ENCODE measurements around the gene C3orf22. TPM values are rescaled to one million over a fixed set of nuclear protein-coding genes. Genes with fewer than 3 reads are reported as not detected.

The C3orf22 gene
- total RNA-seq, 4 donors from 2014 or later: not detected

DNA sequence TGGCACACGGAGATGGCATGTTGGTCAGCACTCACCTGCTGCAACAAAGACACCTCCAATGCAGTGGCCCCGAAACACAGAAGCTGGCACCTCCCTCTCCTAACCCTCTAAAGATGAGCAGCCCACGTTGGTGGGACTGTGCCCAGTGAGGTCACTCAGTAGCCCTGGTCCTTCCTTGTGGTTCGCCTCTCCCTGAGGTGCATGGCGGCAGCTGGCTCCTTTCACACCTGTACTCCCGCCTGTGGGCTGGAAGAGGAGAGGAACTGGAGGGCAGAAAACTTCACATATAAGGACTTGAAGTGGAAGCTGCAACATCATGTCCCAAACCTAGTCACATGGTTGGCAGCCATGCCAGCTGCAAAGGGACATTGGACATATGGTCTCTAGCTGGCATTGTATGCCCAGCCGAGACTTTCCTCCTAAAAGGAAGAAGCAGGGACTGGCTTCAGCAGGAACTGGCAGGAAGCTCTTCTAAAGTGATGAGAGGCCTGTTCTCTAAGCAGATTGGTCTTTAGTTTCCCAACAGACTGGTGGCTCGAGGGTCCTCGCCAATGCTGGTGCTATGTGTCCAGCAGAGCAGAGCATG lies 10.8 kb upstream of the C3orf22 start:
- TF ChIP-seq, protein P1, sequence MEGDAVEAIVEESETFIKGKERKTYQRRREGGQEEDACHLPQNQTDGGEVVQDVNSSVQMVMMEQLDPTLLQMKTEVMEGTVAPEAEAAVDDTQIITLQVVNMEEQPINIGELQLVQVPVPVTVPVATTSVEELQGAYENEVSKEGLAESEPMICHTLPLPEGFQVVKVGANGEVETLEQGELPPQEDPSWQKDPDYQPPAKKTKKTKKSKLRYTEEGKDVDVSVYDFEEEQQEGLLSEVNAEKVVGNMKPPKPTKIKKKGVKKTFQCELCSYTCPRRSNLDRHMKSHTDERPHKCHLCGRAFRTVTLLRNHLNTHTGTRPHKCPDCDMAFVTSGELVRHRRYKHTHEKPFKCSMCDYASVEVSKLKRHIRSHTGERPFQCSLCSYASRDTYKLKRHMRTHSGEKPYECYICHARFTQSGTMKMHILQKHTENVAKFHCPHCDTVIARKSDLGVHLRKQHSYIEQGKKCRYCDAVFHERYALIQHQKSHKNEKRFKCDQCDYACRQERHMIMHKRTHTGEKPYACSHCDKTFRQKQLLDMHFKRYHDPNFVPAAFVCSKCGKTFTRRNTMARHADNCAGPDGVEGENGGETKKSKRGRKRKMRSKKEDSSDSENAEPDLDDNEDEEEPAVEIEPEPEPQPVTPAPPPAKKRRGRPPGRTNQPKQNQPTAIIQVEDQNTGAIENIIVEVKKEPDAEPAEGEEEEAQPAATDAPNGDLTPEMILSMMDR (IDR thresholded peaks at IDR 0.05): no peak
- TF ChIP-seq EP300 (IDR thresholded peaks at IDR 0.05) (no peak), POLR2A (IDR thresholded peaks at IDR 0.05) (no peak), POLR2AphosphoS5 (IDR thresholded peaks at IDR 0.05) (no peak)
- H3K36me3 ChIP-seq: no peaks in the 10 kb centered on the region
- 67 to 87% methylated on average over 1 to 3 of the region's 9 CpGs for WGBS, 2 donors (ENCODE audit: low coverage in 1 of 2)
- H3K9me3 ChIP-seq: no peaks in the 10 kb centered on the region
- ATAC-seq: no peak
- H3K27me3 ChIP-seq: peaks cover 5% of the 10 kb centered on the region
- no peaks in the 10 kb centered on the region for H3K4me1 ChIP-seq
- H3K4me3 ChIP-seq: no peak overlapping the region
- no peak overlapping the region for H3K27ac ChIP-seq

DNA sequence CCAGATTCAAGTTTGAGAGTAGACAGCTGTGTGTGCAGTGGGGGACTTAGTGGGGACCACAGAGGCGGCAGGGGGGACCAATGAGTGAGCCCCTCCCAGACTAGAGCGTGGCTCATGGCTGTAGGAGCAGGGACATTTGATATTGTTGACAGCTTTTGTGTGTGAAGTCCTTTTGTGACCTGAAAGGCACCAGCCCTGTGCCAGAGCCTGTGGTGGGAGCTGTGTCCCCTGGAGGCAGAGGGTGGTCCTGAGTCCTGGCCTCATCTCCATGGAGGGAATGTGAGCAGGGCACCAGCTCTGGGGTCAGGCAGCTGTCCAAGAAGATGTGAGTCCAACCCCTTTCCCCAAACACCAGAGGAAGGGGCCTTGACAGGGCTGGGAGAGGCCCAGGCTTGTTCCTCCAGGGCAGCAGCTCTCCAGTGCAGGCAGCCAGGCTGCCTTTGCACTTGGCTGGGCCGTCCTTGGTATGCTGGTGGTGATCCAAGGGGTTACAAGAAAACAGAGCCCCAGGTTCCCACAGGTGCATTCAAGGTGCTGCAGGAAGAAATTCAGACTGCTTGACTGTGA lies 10.1 kb upstream of the C3orf22 start:
- Histone ChIP-seq H3K36me3 (no peaks in the 10 kb centered on the region), H3K4me3 (no peak overlapping the region), H3K4me1 (no peaks in the 10 kb centered on the region), H3K27me3 (peaks cover 5% of the 10 kb centered on the region), H3K9me3 (no peaks in the 10 kb centered on the region), H3K27ac (no peak overlapping the region)
- ATAC-seq: no peak
- 94% methylated on average over 2 of the region's 3 CpGs; no CpG with 5 or more reads in 1 of the 2 donors for WGBS, 2 donors (ENCODE audit: low coverage in 1 of 2)
- no peak for TF ChIP-seq EP300 (IDR thresholded peaks at IDR 0.05)
- TF ChIP-seq, protein P1 (IDR thresholded peaks at IDR 0.05): no peak
- TF ChIP-seq POLR2AphosphoS5 (IDR thresholded peaks at IDR 0.05): no peak
- TF ChIP-seq POLR2A (IDR thresholded peaks at IDR 0.05): no peak

DNA sequence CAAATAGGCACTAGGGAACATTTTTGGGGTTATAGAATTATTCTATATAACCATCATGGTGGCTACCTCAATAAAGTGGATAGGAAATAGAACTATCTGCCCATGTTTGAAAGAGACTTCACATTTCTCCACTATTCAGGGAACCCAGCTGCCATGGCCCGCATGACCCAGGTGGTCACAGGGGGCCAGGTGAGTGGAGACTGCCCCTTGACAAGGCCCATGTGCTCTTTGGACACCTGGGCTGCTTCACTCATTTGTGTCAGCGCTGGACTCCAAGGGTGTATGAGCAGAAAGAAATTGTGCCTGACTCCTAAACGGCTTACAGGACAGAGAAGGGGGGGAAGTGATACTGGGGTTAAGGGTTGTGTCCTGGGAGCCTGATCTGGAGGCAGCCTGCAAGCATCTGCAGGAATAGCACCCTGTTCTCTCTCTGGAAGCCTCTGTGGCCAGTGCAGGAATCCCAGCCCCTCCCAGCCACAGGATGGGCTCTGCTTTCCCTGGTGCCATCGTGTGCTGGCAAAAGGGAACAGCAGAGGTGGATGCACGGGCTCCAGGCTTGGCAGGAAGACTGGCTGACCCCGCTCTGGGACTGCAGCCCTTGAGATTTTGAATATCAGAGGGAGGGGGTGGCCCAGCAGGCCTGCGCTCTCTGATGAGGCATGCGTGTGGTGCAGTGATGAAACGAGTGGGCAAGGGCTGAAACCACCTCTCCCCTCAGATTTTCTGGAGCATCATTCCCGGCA lies 9.1 kb upstream of the C3orf22 start:
- Histone ChIP-seq H3K9me3 (peaks cover 0 to 6% (median 0%) of the 10 kb centered on the region in 3 donors), H3K27ac (no peak overlapping the region), H3K27me3 (peaks cover 11% of the 10 kb centered on the region), H3K4me1 (no peaks in the 10 kb centered on the region), H3K36me3 (no peaks in the 10 kb centered on the region), H3K4me3 (no peak overlapping the region)
- WGBS, 2 donors (ENCODE audit: low coverage in 1 of 2): 64 to 75% methylated on average over 1 to 7 of the region's 10 CpGs
- no peak for TF ChIP-seq POLR2A (IDR thresholded peaks at IDR 0.05)
- TF ChIP-seq, protein P1 (IDR thresholded peaks at IDR 0.05): no peak
- TF ChIP-seq POLR2AphosphoS5 (IDR thresholded peaks at IDR 0.05): no peak
- no peak for TF ChIP-seq EP300 (IDR thresholded peaks at IDR 0.05)
- ATAC-seq: no peak

DNA sequence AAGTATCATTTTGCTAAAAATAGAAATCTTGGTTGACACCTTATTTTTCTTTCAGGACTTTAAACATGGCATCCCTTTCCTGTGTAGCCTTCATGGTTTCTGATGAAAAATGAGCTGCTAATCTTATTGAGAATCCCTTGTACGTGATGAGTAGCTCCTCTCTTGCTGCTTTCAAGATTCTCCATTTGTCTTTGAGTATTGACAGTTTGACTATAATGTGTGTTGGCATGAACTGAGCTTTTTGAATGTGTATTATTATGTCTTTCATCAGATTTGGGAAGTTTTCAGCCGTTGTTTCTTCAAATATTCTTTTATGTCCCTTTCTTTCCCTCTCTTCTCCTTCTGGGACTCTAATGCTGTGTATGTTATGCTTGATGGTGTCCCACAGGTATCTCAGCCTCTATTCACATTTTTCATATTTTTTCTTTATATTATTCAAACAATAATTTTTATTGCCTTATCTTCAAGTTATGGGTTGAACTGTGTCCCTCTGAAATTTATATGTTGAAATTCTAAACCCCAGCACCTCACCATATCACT lies 4.1 kb upstream of the C3orf22 start:
- no peak for ATAC-seq
- Histone ChIP-seq H3K4me3 (no peak overlapping the region), H3K27ac (no peak overlapping the region), H3K4me1 (no peaks in the 10 kb centered on the region), H3K36me3 (no peaks in the 10 kb centered on the region), H3K27me3 (peaks cover 11% of the 10 kb centered on the region), H3K9me3 (peaks cover 0 to 23% (median 0%) of the 10 kb centered on the region in 3 donors)
- TF ChIP-seq, protein P1 (IDR thresholded peaks at IDR 0.05): no peak
- TF ChIP-seq POLR2A (IDR thresholded peaks at IDR 0.05) (no peak), EP300 (IDR thresholded peaks at IDR 0.05) (no peak), POLR2AphosphoS5 (IDR thresholded peaks at IDR 0.05) (no peak)
- 59 to 69% methylated on average over 2 of the region's 2 CpGs for WGBS, 2 donors (ENCODE audit: low coverage in 1 of 2)

Data from gastroesophageal sphincter (tissue), 4 donors.